ENCODE data around the gene COTL1. TPM values are rescaled to one million over a fixed set of nuclear protein-coding genes. Genes with fewer than 3 reads are reported as not detected.

COTL1 gene
- total RNA-seq, 4 donors from 2014 or later, result 55.3 to 95.1 (median 78.4) TPM

DNA sequence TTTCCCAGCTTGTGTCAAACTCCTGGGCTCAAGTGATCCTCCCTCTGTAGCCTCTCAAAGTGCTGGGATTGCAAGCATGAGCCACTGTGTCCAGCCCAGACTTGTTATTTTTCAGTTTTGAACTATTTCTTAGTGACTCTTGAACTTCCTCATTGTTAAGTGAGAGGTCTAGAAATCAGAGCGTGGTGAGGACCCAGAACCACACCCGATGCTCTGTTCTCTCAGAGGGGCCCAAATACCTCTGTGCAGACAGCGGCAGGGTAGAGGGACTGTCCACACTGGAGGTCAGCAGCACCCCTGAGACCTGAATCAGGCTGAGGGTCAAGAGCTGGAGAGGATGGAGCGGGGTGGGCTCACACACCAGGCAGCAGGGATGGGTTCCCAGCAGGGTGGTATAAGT is 65.7 kb downstream of the COTL1 start:
- no peak for DNase-seq (ENCODE audit: low spot score)
- TF ChIP-seq, protein P1, sequence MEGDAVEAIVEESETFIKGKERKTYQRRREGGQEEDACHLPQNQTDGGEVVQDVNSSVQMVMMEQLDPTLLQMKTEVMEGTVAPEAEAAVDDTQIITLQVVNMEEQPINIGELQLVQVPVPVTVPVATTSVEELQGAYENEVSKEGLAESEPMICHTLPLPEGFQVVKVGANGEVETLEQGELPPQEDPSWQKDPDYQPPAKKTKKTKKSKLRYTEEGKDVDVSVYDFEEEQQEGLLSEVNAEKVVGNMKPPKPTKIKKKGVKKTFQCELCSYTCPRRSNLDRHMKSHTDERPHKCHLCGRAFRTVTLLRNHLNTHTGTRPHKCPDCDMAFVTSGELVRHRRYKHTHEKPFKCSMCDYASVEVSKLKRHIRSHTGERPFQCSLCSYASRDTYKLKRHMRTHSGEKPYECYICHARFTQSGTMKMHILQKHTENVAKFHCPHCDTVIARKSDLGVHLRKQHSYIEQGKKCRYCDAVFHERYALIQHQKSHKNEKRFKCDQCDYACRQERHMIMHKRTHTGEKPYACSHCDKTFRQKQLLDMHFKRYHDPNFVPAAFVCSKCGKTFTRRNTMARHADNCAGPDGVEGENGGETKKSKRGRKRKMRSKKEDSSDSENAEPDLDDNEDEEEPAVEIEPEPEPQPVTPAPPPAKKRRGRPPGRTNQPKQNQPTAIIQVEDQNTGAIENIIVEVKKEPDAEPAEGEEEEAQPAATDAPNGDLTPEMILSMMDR (IDR thresholded peaks at IDR 0.05), result no peak
- ATAC-seq (ENCODE audit: low FRiP score), result no peak

GRCh38 chr16:84550096-84550495 is 67.8 kb downstream of the COTL1 start:
- DNase-seq (ENCODE audit: low spot score) (no peak), ATAC-seq (ENCODE audit: low FRiP score) (no peak)
- TF ChIP-seq, protein P1 (IDR thresholded peaks at IDR 0.05), result no peak

DNA sequence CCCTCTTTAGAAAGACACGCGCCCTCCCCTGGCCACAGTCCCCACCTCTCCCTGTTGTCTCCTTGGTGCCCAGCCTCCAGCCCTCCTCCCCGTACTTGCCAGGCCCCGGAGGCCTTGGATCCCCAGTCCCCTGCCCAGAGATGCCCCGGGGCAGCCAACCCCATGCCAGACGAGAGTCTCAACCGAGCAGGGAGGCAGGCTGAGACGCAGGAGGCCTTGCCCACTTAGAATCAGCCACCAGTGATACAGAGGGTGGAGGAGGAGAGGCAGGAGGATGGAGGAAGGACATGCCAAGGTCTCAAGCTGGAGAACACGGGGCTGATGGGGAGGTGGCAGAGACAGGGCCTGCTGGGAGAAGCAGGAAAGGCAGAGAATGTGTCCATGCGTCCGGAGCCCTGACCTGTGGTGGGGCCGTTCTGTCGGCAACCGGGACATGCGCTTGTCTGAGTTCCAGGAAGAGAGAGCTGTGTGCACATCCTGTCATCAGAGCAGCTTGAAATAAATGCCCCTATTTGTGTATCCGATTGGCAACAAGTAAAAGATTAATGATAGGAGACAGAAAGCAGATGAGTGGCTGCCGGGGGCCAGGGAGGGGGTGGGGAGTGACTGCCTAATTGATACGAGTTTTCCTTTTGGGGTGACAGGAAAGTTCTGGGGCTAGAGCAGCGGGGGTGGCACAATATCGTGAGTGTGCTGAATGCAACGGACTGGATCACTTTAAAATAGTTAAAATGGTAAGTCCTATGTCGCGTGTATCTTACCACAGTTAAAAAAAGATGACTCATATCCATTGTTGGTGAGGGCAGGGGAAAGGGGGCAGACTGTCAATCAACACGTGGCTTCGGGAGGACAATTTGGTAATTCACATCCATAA is 68.7 kb downstream of the COTL1 start:
- DNase-seq (ENCODE audit: low spot score), result no peak
- ATAC-seq (ENCODE audit: low FRiP score), result no peak
- TF ChIP-seq, protein P1 (IDR thresholded peaks at IDR 0.05), result no peak

DNA sequence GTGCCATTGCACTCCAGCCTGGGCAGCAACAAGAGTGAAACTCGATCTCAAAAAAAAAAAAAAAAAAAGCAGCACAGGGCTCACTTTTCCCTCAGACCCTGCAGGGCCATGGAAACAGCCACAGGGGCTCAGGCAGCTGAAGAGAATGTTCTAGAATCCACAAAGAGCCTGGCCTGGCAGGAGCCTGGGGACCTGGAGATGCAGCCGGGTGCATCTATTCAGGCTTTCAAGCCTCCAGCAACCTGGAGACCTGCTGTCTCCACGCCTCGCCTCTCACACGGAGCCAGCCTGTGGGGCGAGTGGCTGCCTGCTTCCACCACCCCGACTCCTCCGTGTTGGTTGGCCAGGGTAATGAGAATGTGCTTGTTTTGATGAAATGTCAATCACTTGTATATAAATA is 69.4 kb downstream of the COTL1 start:
- DNase-seq (ENCODE audit: low spot score) (no peak), ATAC-seq (ENCODE audit: low FRiP score) (no peak)
- TF ChIP-seq, protein P1 (IDR thresholded peaks at IDR 0.05), result no peak

GRCh38 chr16:84547546-84548061 is 70.3 kb downstream of the COTL1 start:
- DNase-seq (ENCODE audit: low spot score), result no peak
- no peak for ATAC-seq (ENCODE audit: low FRiP score)
- TF ChIP-seq, protein P1 (IDR thresholded peaks at IDR 0.05), result no peak

DNA sequence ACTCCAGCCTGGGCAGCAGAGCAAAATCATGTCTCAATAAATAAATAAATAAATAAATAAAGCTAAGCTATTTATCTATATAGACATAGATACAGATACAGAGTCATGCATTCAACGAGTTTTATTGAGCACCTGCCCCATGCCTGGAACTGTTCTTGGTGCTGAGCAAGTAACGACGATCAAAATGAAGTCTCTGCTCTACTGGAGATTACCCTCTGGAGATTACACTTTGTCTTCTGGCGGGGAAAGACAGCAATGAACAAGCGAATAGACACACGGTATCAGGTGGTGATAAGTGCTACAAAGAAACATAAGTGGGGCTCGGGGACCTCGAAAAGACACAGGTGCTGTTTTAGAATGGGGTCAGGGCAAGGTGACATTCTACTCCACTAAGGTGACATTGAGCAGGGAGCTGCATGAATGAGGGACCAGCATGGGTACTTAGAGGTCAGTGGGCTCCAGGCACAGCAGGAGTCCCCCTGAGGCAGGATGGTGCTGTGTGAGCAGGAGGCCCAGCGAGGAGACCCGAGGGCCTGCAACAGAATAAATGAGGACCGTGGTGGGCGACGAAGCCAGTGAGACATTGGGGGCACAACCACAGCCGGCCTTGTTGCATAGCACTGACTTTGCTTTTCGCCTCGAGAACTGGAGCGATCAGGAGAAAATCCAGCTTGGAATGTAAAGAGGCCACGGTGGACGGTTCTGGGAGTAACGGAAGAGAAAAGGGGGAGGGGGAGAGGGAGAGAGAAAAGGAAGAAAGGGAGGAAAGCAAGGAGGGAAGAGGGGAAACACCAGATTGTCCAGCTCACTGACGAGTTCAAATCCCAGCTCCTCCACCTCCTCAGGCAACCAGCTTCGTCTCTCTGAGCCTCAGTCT is 71.0 kb downstream of the COTL1 start:
- DNase-seq (ENCODE audit: low spot score), result no peak
- no peak for ATAC-seq (ENCODE audit: low FRiP score)
- TF ChIP-seq, protein P1 (IDR thresholded peaks at IDR 0.05), result no peak
